Adipocyte (in vitro differentiated cells): Measurements from ENCODE around the gene PHRF1.
A peak's percentile ranks its signal among the peaks of the same experiment; 100 is the strongest.

Source experiments
- DNase-seq: peaks from one replicate; pipeline ENCODE4 v3.0.0-alpha.2; 2015; ENCODE audit warnings: low read depth
- H3K27me3 ChIP-seq: replicated peaks from 2 replicates; pipeline ENCODE4 v1.7.0; 2013; ENCODE audit warnings: mild to moderate bottlenecking, low read length, moderate library complexity; ENCODE audit not compliant: control insufficient read depth, insufficient read depth
- H3K36me3 ChIP-seq: 2 replicates; pipeline ENCODE4 v1.7.0; 2013; ENCODE audit warnings: low read length, mild to moderate bottlenecking, moderate library complexity; ENCODE audit not compliant: control insufficient read depth, insufficient read depth, severe bottlenecking
- H3K4me1 ChIP-seq: 2 replicates; pipeline ENCODE4 v1.7.0; 2013; ENCODE audit warnings: mild to moderate bottlenecking, low read length, moderate library complexity; ENCODE audit not compliant: control insufficient read depth, insufficient read depth
- H3K4me3 ChIP-seq: 2 replicates; pipeline ENCODE4 v1.7.0; 2013; ENCODE audit warnings: mild to moderate bottlenecking, low read length, moderate library complexity
- H3K9ac ChIP-seq: 2 replicates; pipeline ENCODE4 v1.7.0; 2013; ENCODE audit warnings: mild to moderate bottlenecking, low read length, moderate library complexity
- H3K9me3 ChIP-seq: 2 replicates; pipeline ENCODE4 v1.7.0; 2013; ENCODE audit warnings: mild to moderate bottlenecking, low read length, moderate library complexity; ENCODE audit not compliant: control insufficient read depth

Gene PHRF1

GRCh38 chr11:575996-576768 is at the start of gene PHRF1:
PHRF1 (plus strand) TSS chr11:576470; CDS start chr11:581513, 5,043 bp downstream.
- Histone ChIP-seq H3K27me3 (no peaks in the 10 kb centered on the region), H3K4me1 (peaks cover 37% of the 10 kb centered on the region), H3K36me3 (no peaks in the 10 kb centered on the region), H3K9ac (peak within 1 kb of the TSS; percentile 98), H3K9me3 (no peaks in the 10 kb centered on the region), H3K4me3 (peak within 1 kb of the TSS; percentile 94)
- peak; percentile 97 for DNase-seq

- H3K27me3 ChIP-seq = no peaks in the 10 kb centered on the region
- no peak overlapping the region for H3K9ac ChIP-seq
- no peak overlapping the region for H3K4me3 ChIP-seq
- no peaks in the 10 kb centered on the region for H3K4me1 ChIP-seq
- H3K36me3 ChIP-seq = peaks cover 8% of the 10 kb centered on the region
- DNase-seq = no peak
- H3K9me3 ChIP-seq = no peaks in the 10 kb centered on the region
Measured at GRCh38 chr11:528166-528814, 48.0 kb upstream of the PHRF1 start.

GRCh38 chr11:528815-529727 is 47.2 kb upstream of the PHRF1 start:
- H3K4me1 ChIP-seq = peaks cover 3% of the 10 kb centered on the region
- no peaks in the 10 kb centered on the region for H3K9me3 ChIP-seq
- no peak overlapping the region for H3K9ac ChIP-seq
- no peak overlapping the region for H3K4me3 ChIP-seq
- H3K36me3 ChIP-seq = peaks cover 12% of the 10 kb centered on the region
- DNase-seq = no peak
- no peaks in the 10 kb centered on the region for H3K27me3 ChIP-seq

- Histone ChIP-seq H3K9ac (no peak overlapping the region), H3K4me3 (no peak overlapping the region), H3K4me1 (peaks cover 7% of the 10 kb centered on the region), H3K27me3 (no peaks in the 10 kb centered on the region), H3K36me3 (peaks cover 12% of the 10 kb centered on the region), H3K9me3 (no peaks in the 10 kb centered on the region)
- DNase-seq = no peak
Measured at GRCh38 chr11:529728-530411, 46.4 kb upstream of the PHRF1 start.

- Histone ChIP-seq H3K9ac (no peak overlapping the region), H3K9me3 (no peaks in the 10 kb centered on the region), H3K4me3 (no peak overlapping the region), H3K4me1 (peaks cover 10% of the 10 kb centered on the region), H3K36me3 (peaks cover 12% of the 10 kb centered on the region), H3K27me3 (no peaks in the 10 kb centered on the region)
- DNase-seq = no peak
Measured at GRCh38 chr11:530960-531831, 45.1 kb upstream of the PHRF1 start.

GRCh38 chr11:531919-532526 is 44.2 kb upstream of the PHRF1 start:
- peaks cover 12% of the 10 kb centered on the region for H3K36me3 ChIP-seq
- H3K27me3 ChIP-seq = no peaks in the 10 kb centered on the region
- H3K4me3 ChIP-seq = no peak overlapping the region
- peaks cover 13% of the 10 kb centered on the region for H3K4me1 ChIP-seq
- no peaks in the 10 kb centered on the region for H3K9me3 ChIP-seq
- DNase-seq = no peak
- no peak overlapping the region for H3K9ac ChIP-seq

GRCh38 chr11:532527-532985 is 43.7 kb upstream of the PHRF1 start:
- DNase-seq = no peak
- H3K4me3 ChIP-seq = no peak overlapping the region
- H3K9ac ChIP-seq = no peak overlapping the region
- H3K4me1 ChIP-seq = peaks cover 18% of the 10 kb centered on the region
- peaks cover 12% of the 10 kb centered on the region for H3K36me3 ChIP-seq
- H3K27me3 ChIP-seq = no peaks in the 10 kb centered on the region
- H3K9me3 ChIP-seq = no peaks in the 10 kb centered on the region

GRCh38 chr11:532986-533585 is 43.2 kb upstream of the PHRF1 start:
- H3K9ac ChIP-seq = no peak overlapping the region
- DNase-seq = no peak
- H3K4me3 ChIP-seq = no peak overlapping the region
- no peaks in the 10 kb centered on the region for H3K9me3 ChIP-seq
- H3K4me1 ChIP-seq = peaks cover 18% of the 10 kb centered on the region
- H3K27me3 ChIP-seq = no peaks in the 10 kb centered on the region
- H3K36me3 ChIP-seq = peaks cover 12% of the 10 kb centered on the region

GRCh38 chr11:533586-534395 is 42.5 kb upstream of the PHRF1 start:
- no peaks in the 10 kb centered on the region for H3K9me3 ChIP-seq
- H3K27me3 ChIP-seq = no peaks in the 10 kb centered on the region
- peaks cover 12% of the 10 kb centered on the region for H3K36me3 ChIP-seq
- H3K4me3 ChIP-seq = peak overlapping the region; percentile 87
- H3K9ac ChIP-seq = peak overlapping the region; percentile 88
- peaks cover 18% of the 10 kb centered on the region for H3K4me1 ChIP-seq
- no peak for DNase-seq
